H9 (cell line): ENCODE results near the gene KAT7. TPM values are rescaled to one million over a fixed set of nuclear protein-coding genes. Genes with fewer than 3 reads are reported as not detected.

Experiments used
- DNase-seq: peaks from one replicate; pipeline ENCODE4 v3.0.0-alpha.2; 2017
- H2AFZ ChIP-seq: one replicate; pipeline ENCODE4 v1.6.1; 2013; ENCODE audit warnings: mild to moderate bottlenecking, low read length, control low read depth, moderate library complexity
- H2AK5ac ChIP-seq: 2 replicates; pipeline ENCODE4 v1.6.1; 2013; ENCODE audit warnings: low read length, control low read depth, mixed read lengths; ENCODE audit not compliant: insufficient read length
- H2BK120ac ChIP-seq: one replicate; pipeline ENCODE4 v1.6.1; 2013; ENCODE audit warnings: low read depth, mild to moderate bottlenecking, low read length, control low read depth, inconsistent platforms; ENCODE audit not compliant: poor library complexity, severe bottlenecking
- H2BK12ac ChIP-seq: 2 replicates; pipeline ENCODE4 v1.6.1; 2013; ENCODE audit warnings: low read length, control low read depth, mixed read lengths, low read depth; ENCODE audit not compliant: insufficient read length
- H2BK15ac ChIP-seq: 2 replicates; pipeline ENCODE4 v1.6.1; 2013; ENCODE audit warnings: low read depth, low read length, control low read depth
- H2BK20ac ChIP-seq: one replicate; pipeline ENCODE4 v1.6.1; 2013; ENCODE audit warnings: low read depth, mild to moderate bottlenecking, low read length, control low read depth, inconsistent platforms; ENCODE audit not compliant: poor library complexity, severe bottlenecking
- H2BK5ac ChIP-seq: 2 replicates; pipeline ENCODE4 v1.6.1; 2013; ENCODE audit warnings: low read length, control low read depth, mixed read lengths; ENCODE audit not compliant: insufficient read length
- H3K14ac ChIP-seq: 2 replicates; pipeline ENCODE4 v1.6.1; 2013; ENCODE audit warnings: low read length, control low read depth; ENCODE audit not compliant: insufficient read depth
- H3K18ac ChIP-seq: 2 replicates; pipeline ENCODE4 v1.6.1; 2013; ENCODE audit warnings: low read depth, mild to moderate bottlenecking, mixed read lengths, low read length, control low read depth; ENCODE audit not compliant: insufficient read length
- H3K23ac ChIP-seq: 2 replicates; pipeline ENCODE4 v1.6.1; 2013; ENCODE audit warnings: low read length, control low read depth, mixed read lengths, low read depth; ENCODE audit not compliant: insufficient read length
- H3K23me2 ChIP-seq: 2 replicates; pipeline ENCODE4 v1.6.1; 2013; ENCODE audit warnings: low read depth, mild to moderate bottlenecking, mixed read lengths, low read length, control low read depth; ENCODE audit not compliant: insufficient read length, poor library complexity, severe bottlenecking
- H3K27ac ChIP-seq: 2 replicates; pipeline ENCODE4 v1.5.1; 2013; ENCODE audit warnings: low read length, control low read depth, mixed read lengths, low read depth; ENCODE audit not compliant: insufficient read length
- H3K27me3 ChIP-seq: 2 replicates; pipeline ENCODE4 v1.6.1; 2013; ENCODE audit warnings: low read length, control low read depth, inconsistent platforms; ENCODE audit not compliant: insufficient read depth
- H3K4ac ChIP-seq: 2 replicates; pipeline ENCODE4 v1.6.1; 2013; ENCODE audit warnings: low read depth, mild to moderate bottlenecking, control low read depth, inconsistent platforms, low read length, moderate library complexity
- H3K4me1 ChIP-seq: 2 replicates; pipeline ENCODE4 v1.6.1; 2013; ENCODE audit warnings: low read length, control low read depth, inconsistent platforms; ENCODE audit not compliant: insufficient read depth
- H3K4me2 ChIP-seq: 2 replicates; pipeline ENCODE4 v1.6.1; 2013; ENCODE audit warnings: low read length, control low read depth, mixed read lengths; ENCODE audit not compliant: insufficient read length, insufficient read depth
- H3K56ac ChIP-seq: 2 replicates; pipeline ENCODE4 v1.6.1; 2013; ENCODE audit warnings: low read depth, mild to moderate bottlenecking, mixed read lengths, low read length, control low read depth; ENCODE audit not compliant: insufficient read length
- H3K79me1 ChIP-seq: 2 replicates; pipeline ENCODE4 v1.6.1; 2013; ENCODE audit warnings: low read depth, mild to moderate bottlenecking, moderate library complexity, low read length, control low read depth, inconsistent platforms; ENCODE audit not compliant: insufficient read depth, poor library complexity, severe bottlenecking
- H3K79me2 ChIP-seq: 2 replicates; pipeline ENCODE4 v1.6.1; 2013; ENCODE audit warnings: low read length, control low read depth, inconsistent platforms; ENCODE audit not compliant: insufficient read depth
- H3K9ac ChIP-seq: 2 replicates; pipeline ENCODE4 v1.6.1; 2013; ENCODE audit warnings: low read length, control low read depth, mixed read lengths; ENCODE audit not compliant: insufficient read length; ENCODE audit errors: extremely low read depth
- H3K9me3 ChIP-seq: one replicate; pipeline ENCODE4 v1.6.1; 2013; ENCODE audit warnings: low read depth, low read length, inconsistent platforms; ENCODE audit not compliant: control insufficient read depth
- H3T11ph ChIP-seq: one replicate; pipeline ENCODE4 v1.6.1; 2013; ENCODE audit warnings: mild to moderate bottlenecking, low read length, control low read depth, inconsistent platforms
- H4K20me1 ChIP-seq: one replicate; pipeline ENCODE4 v1.6.1; 2013; ENCODE audit not compliant: control insufficient read depth, insufficient read length, insufficient read depth
- H4K5ac ChIP-seq: 2 replicates; pipeline ENCODE4 v1.6.1; 2013; ENCODE audit warnings: low read depth, mild to moderate bottlenecking, mixed read lengths, low read length, control low read depth; ENCODE audit not compliant: insufficient read length
- H4K8ac ChIP-seq: replicated peaks from 2 replicates; pipeline ENCODE4 v1.6.1; 2013; ENCODE audit warnings: low read length, control low read depth, mixed read lengths, low read depth; ENCODE audit not compliant: insufficient read length
- H4K91ac ChIP-seq: 2 replicates; pipeline ENCODE4 v1.6.1; 2013; ENCODE audit warnings: low read depth, mild to moderate bottlenecking, moderate library complexity, mixed read lengths, low read length, control low read depth; ENCODE audit not compliant: insufficient read length
- H3K27ac Mint-ChIP-seq, 3 experiments: 2 replicates in 2 of 3; 3 replicates in 1 of 3; pipeline ENCODE4 v1.8.0; 2020 to 2021; ENCODE audit warnings: mixed read lengths in 3 of 3, mild to moderate bottlenecking in 1 of 3, moderate library complexity in 1 of 3
- H3K27me3 Mint-ChIP-seq: 2 replicates; pipeline ENCODE4 v1.8.0; 2021; ENCODE audit warnings: low read depth, mild to moderate bottlenecking, moderate library complexity, mixed read lengths
- H3K36me3 Mint-ChIP-seq, 3 experiments: 2 replicates in 2 of 3; 3 replicates in 1 of 3; pipeline ENCODE4 v1.8.0; 2020 to 2021; ENCODE audit warnings: low read depth in 3 of 3, mixed read lengths in 3 of 3; ENCODE audit not compliant: insufficient read depth in 1 of 3
- H3K4me1 Mint-ChIP-seq, 2 experiments: 2 replicates each; pipeline ENCODE4 v1.8.0; 2020; ENCODE audit warnings: mixed read lengths in 2 of 2
- H3K4me3 Mint-ChIP-seq, 2 experiments: 2 replicates in 1 of 2; 3 replicates in 1 of 2; pipeline ENCODE4 v1.8.0; 2020 to 2021; ENCODE audit warnings: mild to moderate bottlenecking in 2 of 2, mixed read lengths in 2 of 2, moderate library complexity in 1 of 2
- H3K9me3 Mint-ChIP-seq, 2 experiments: 2 replicates in 1 of 2; 3 replicates in 1 of 2; pipeline ENCODE4 v1.8.0; 2020; ENCODE audit warnings: mild to moderate bottlenecking in 2 of 2, mixed read lengths in 2 of 2, moderate library complexity in 1 of 2
- WGBS: extraction: QIAGEN DNeasy Blood & Tissue Kit; methylation state at CpG from one replicate; pipeline ENCODE4 v1.1.7; 2013; ENCODE audit warnings: missing lambda C conversion rate, low lambda C conversion rate, mixed read lengths; ENCODE audit not compliant: insufficient read length; ENCODE audit errors: extremely low coverage; 5-methylcytosine and 5-hydroxymethylcytosine counted together
- long read RNA-seq: library from polyadenylated mRNA; unstranded; transcript quantifications from one replicate; pipeline ENCODE4 v2.0.0, GENCODE V29; 2020
- total RNA-seq: library from RNA; stranded (reverse); gene quantifications from 2 replicates; pipeline ENCODE4 v1.2.1, GENCODE V29; 2021
- TF ChIP-seq, protein P1 (sequence below): fragments of 200-600 bp; sonication (generic); conservative IDR thresholded peaks from 3 replicates; pipeline ENCODE4 v1.8.0; 2021; ENCODE audit warnings: antibody characterized with exemption, mild to moderate bottlenecking

Gene KAT7
- 84.6 and 93.1 TPM in 2 replicates for total RNA-seq
- long read RNA-seq, full-length matches to known transcripts: 174 of 293 reads
- long read RNA-seq, partial matches to known transcripts: 32 of 293 reads
- long read RNA-seq, other reads (novel, unspliced or antisense): 87 of 293 reads

DNA sequence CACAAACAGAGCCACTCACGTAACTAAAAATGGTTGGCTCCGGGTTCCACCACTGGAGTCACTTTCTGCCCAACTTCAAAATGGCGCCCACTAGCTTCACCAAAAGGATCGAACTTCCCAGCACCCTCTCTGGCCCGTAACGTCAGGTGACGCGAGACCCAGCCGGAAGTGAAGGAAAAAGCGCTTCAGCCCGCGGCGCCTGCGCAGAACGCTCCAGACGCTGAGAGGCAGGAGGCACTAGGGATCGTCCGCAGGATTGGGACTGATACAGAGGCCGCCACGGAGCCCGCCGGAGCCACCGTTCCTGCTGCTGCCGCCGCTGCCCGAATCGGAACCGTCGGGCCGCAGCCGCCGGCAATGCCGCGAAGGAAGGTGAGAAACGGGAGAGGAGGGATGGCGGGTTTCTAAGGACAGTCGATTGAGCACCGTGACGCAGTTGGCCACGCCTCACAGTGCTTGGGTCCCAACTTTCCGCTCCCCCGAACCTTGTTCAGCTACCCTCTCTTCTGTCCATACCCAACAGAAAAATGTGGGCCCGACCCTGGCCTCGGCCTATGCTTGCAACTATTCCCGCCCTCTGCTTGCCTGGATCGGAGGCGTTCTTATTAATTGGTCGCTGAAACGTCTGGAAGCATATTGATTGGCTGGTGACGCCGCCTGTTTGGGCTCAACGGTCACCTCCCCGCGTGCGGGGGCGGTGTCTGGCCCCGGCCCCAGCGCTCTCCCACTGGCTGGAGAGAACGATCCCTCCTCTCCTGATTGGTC is at the start of gene KAT7:
Gene KAT7 (plus strand): TSS at position 204 of the 765 bp plus-strand sequence. CDS start 154 bp downstream, at position 358.
- H2BK5ac ChIP-seq: peak within 1 kb of the TSS; percentile 33
- H3K4ac ChIP-seq: no peak within 1 kb of the TSS; the same call in 1 of the 2 replicates
- Mint-ChIP-seq H3K4me1 (peaks cover 20 to 21% of the 10 kb centered on the region in 2 experiments), H3K27me3 (peaks cover 9% of the 10 kb centered on the region; the same call in 1 of the 2 replicates), H3K27ac (peak within 1 kb of the TSS; percentile 95 to 100 (median 97)), H3K4me3 (peak within 1 kb of the TSS; percentile 94 to 95), H3K9me3 (no peaks in the 10 kb centered on the region; a peak in 1 of 5 replicates), H3K36me3 (peaks cover 17 to 41% (median 36%) of the 10 kb centered on the region in 3 experiments)
- H3K79me1 ChIP-seq: peaks cover 4% of the 10 kb centered on the region
- peak within 1 kb of the TSS; percentile 32 for H2AFZ ChIP-seq
- no peak within 1 kb of the TSS for H3K23ac ChIP-seq
- H3K27ac ChIP-seq: peak within 1 kb of the TSS; percentile 79
- H3K79me2 ChIP-seq: peaks cover 24% of the 10 kb centered on the region
- no peak within 1 kb of the TSS for H2BK15ac ChIP-seq
- peak within 1 kb of the TSS; percentile 91 for H3K14ac ChIP-seq
- no peak within 1 kb of the TSS for H2AK5ac ChIP-seq
- peak within 1 kb of the TSS; percentile 81 for H3K18ac ChIP-seq
- no peaks in the 10 kb centered on the region; the same call in 1 of the 2 replicates for H3K27me3 ChIP-seq
- TF ChIP-seq, protein P1, sequence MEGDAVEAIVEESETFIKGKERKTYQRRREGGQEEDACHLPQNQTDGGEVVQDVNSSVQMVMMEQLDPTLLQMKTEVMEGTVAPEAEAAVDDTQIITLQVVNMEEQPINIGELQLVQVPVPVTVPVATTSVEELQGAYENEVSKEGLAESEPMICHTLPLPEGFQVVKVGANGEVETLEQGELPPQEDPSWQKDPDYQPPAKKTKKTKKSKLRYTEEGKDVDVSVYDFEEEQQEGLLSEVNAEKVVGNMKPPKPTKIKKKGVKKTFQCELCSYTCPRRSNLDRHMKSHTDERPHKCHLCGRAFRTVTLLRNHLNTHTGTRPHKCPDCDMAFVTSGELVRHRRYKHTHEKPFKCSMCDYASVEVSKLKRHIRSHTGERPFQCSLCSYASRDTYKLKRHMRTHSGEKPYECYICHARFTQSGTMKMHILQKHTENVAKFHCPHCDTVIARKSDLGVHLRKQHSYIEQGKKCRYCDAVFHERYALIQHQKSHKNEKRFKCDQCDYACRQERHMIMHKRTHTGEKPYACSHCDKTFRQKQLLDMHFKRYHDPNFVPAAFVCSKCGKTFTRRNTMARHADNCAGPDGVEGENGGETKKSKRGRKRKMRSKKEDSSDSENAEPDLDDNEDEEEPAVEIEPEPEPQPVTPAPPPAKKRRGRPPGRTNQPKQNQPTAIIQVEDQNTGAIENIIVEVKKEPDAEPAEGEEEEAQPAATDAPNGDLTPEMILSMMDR: no peak
- H4K8ac ChIP-seq: no peak within 1 kb of the TSS
- peak; percentile 100 for DNase-seq
- peak within 1 kb of the TSS; percentile 2 for H3T11ph ChIP-seq
- H2BK12ac ChIP-seq: peak within 1 kb of the TSS; percentile 5
- WGBS: no CpG with 5 or more reads among the region's 59 CpGs
- no peak within 1 kb of the TSS for H2BK120ac ChIP-seq
- no peaks in the 10 kb centered on the region for H4K20me1 ChIP-seq
- no peak within 1 kb of the TSS for H2BK20ac ChIP-seq
- H3K56ac ChIP-seq: no peak within 1 kb of the TSS
- peaks cover 8% of the 10 kb centered on the region for H3K23me2 ChIP-seq
- H4K91ac ChIP-seq: no peak within 1 kb of the TSS
- peak within 1 kb of the TSS; percentile 25 for H4K5ac ChIP-seq
- no peaks in the 10 kb centered on the region for H3K9me3 ChIP-seq
- H3K4me2 ChIP-seq: peak within 1 kb of the TSS; percentile 97
- H3K9ac ChIP-seq: peak within 1 kb of the TSS; percentile 96
- 0 out of 2 replicates have a peak, but pooled peaks cover 2% of the 10 kb centered on the region for H3K4me1 ChIP-seq
